GM12892 (cell line): ENCODE data around the gene RHBDL2.

ENCODE experiments used
- POLR2A ChIP-seq: IDR thresholded peaks from 2 replicates; pipeline ENCODE4 v1.6.1; 2011; ENCODE audit warnings: low read depth, low read length, control low read depth
- POLR2AphosphoS5 ChIP-seq: IDR thresholded peaks from 2 replicates; pipeline ENCODE4 v1.6.1; 2011; ENCODE audit warnings: low read depth, low read length, control low read depth
- TAF1 ChIP-seq: IDR thresholded peaks from 2 replicates; pipeline ENCODE4 v1.6.1; 2011; ENCODE audit warnings: low read depth, mild to moderate bottlenecking, control low read depth, low read length, borderline replicate concordance

- TF ChIP-seq TAF1 = no peak
- TF ChIP-seq POLR2AphosphoS5 = no peak
- no peak for TF ChIP-seq POLR2A
These were observed 48.7 kb upstream of the RHBDL2 start for GRCh38 chr1:38990386-38990737.
